Peyer's patch (tissue), 4 donors: Measurements from ENCODE around the gene CRB2. TPM values are rescaled to one million over a fixed set of nuclear protein-coding genes. Genes with fewer than 3 reads are reported as not detected.

Experiments used
- DNase-seq, 3 donors: peaks; one replicate each; pipeline ENCODE4 v3.0.0-alpha.2; 2017 to 2019
- H3K27ac ChIP-seq, 4 donors: fragments of 200-600 bp; sonication (generic); one replicate each; pipeline ENCODE4 v1.5.1; 2016 to 2019
- H3K27me3 ChIP-seq, 2 donors: fragments of 200-600 bp; sonication (generic); one replicate each; pipeline ENCODE4 v1.5.1; 2019
- H3K36me3 ChIP-seq, 3 donors: fragments of 200-600 bp; sonication (generic); one replicate each; pipeline ENCODE4 v1.5.1; 2016 to 2019
- H3K4me1 ChIP-seq, 4 donors: fragments of 200-600 bp; sonication (generic); one replicate each; pipeline ENCODE4 v1.5.1; 2016 to 2019
- H3K4me3 ChIP-seq, 4 donors: fragments of 200-600 bp; sonication (generic); 1 replicate in 3 of 4; 2 replicates in 1 of 4; pipeline ENCODE4 v1.5.1; 2016 to 2019; ENCODE audit warnings: mild to moderate bottlenecking in 1 of 4
- H3K9me3 ChIP-seq, 4 donors: fragments of 200-600 bp; sonication (generic); one replicate each; pipeline ENCODE4 v1.5.1; 2016 to 2019; ENCODE audit warnings: mild to moderate bottlenecking in 1 of 4
- CTCF ChIP-seq, 6 experiments: fragments of 450-650 bp in 4 of 6; fragments of 200-600 bp in 2 of 6; sonication (generic) in 1 of 6; IDR thresholded peaks; one replicate each; pipeline ENCODE4 v1.5.1; 2017 to 2019; ENCODE audit warnings: antibody characterized with exemption in 6 of 6, mild to moderate bottlenecking in 3 of 6, moderate library complexity in 1 of 6
- POLR2A ChIP-seq, 2 donors: fragments of 450-650 bp; IDR thresholded peaks; one replicate each; pipeline ENCODE4 v1.5.1; 2017; ENCODE audit warnings: antibody characterized with exemption in 2 of 2, mild to moderate bottlenecking in 2 of 2, moderate library complexity in 2 of 2
- total RNA-seq, 4 donors: library from RNA; depleted of rRNA; stranded (reverse); fragments of >200 nt; gene quantifications; one replicate each; pipeline ENCODE4 v1.1.0, GENCODE V29; 2016

CRB2 gene
- total RNA-seq, 4 donors from 2014 or later = 0.27 to 0.85 (median 0.83) TPM; not detected in 1

GRCh38 chr9:123421801-123422455 is 65.9 kb downstream of the CRB2 start:
- no peaks in the 10 kb centered on the region for H3K4me1 ChIP-seq
- peak in 1 of 3 donors; percentile 24 for DNase-seq
- no peak for TF ChIP-seq CTCF (IDR thresholded peaks at IDR 0.05)
- no peak for TF ChIP-seq POLR2A (IDR thresholded peaks at IDR 0.05)

GRCh38 chr9:123422635-123423310 is 66.8 kb downstream of the CRB2 start:
- H3K27me3 ChIP-seq = no peaks in the 10 kb centered on the region
- no peak overlapping the region for H3K4me3 ChIP-seq
- no peaks in the 10 kb centered on the region for H3K4me1 ChIP-seq
- TF ChIP-seq CTCF (IDR thresholded peaks at IDR 0.05) (no peak), POLR2A (IDR thresholded peaks at IDR 0.05) (no peak)
- peaks cover 0 to 41% (median 0%) of the 10 kb centered on the region in 3 donors for H3K36me3 ChIP-seq
- no peak overlapping the region for H3K27ac ChIP-seq
- DNase-seq = peak in 1 of 3 donors; percentile 21
- H3K9me3 ChIP-seq = no peaks in the 10 kb centered on the region

More at GRCh38 chr9:123421801-123422455, 65.9 kb downstream of the CRB2 start:
- Histone ChIP-seq H3K27ac (no peak overlapping the region), H3K36me3 (peaks cover 0 to 41% (median 0%) of the 10 kb centered on the region in 3 donors), H3K4me3 (no peak overlapping the region), H3K27me3 (no peaks in the 10 kb centered on the region), H3K9me3 (no peaks in the 10 kb centered on the region)

- Histone ChIP-seq H3K27me3 (no peaks in the 10 kb centered on the region), H3K27ac (no peak overlapping the region), H3K36me3 (peaks cover 0 to 38% (median 0%) of the 10 kb centered on the region in 3 donors), H3K4me3 (no peak overlapping the region), H3K4me1 (no peaks in the 10 kb centered on the region), H3K9me3 (no peaks in the 10 kb centered on the region)
- TF ChIP-seq POLR2A (IDR thresholded peaks at IDR 0.05) (no peak), CTCF (IDR thresholded peaks at IDR 0.05) (no peak)
- peak in 1 of 3 donors; percentile 19 for DNase-seq
Measured at GRCh38 chr9:123423311-123423640, 67.3 kb downstream of the CRB2 start.

GRCh38 chr9:123424131-123424530 is 68.1 kb downstream of the CRB2 start:
- H3K36me3 ChIP-seq = peaks cover 0 to 29% (median 0%) of the 10 kb centered on the region in 3 donors
- no peak overlapping the region for H3K27ac ChIP-seq
- TF ChIP-seq POLR2A (IDR thresholded peaks at IDR 0.05) (no peak), CTCF (IDR thresholded peaks at IDR 0.05) (no peak)
- no peak overlapping the region for H3K4me3 ChIP-seq
- no peaks in the 10 kb centered on the region for H3K4me1 ChIP-seq
- no peaks in the 10 kb centered on the region for H3K27me3 ChIP-seq
- peak in 1 of 3 donors; percentile 24 for DNase-seq
- H3K9me3 ChIP-seq = no peaks in the 10 kb centered on the region

GRCh38 chr9:123424552-123425225 is 68.7 kb downstream of the CRB2 start:
- peak in 1 of 3 donors; percentile 32 for DNase-seq
- TF ChIP-seq CTCF (IDR thresholded peaks at IDR 0.05) (no peak), POLR2A (IDR thresholded peaks at IDR 0.05) (no peak)
- Histone ChIP-seq H3K4me3 (no peak overlapping the region), H3K9me3 (no peaks in the 10 kb centered on the region), H3K4me1 (no peaks in the 10 kb centered on the region), H3K27me3 (no peaks in the 10 kb centered on the region), H3K36me3 (peaks cover 0 to 26% (median 0%) of the 10 kb centered on the region in 3 donors), H3K27ac (no peak overlapping the region)
